ENCODE measurements around the gene RAI2.

GRCh38 chrX:17876135-17876534 lies 15.0 kb upstream of the RAI2 start:
- TF ChIP-seq CTCF (IDR thresholded peaks at IDR 0.05; ENCODE audit: poor library complexity) (no peak), EZH2 (IDR thresholded peaks at IDR 0.05; ENCODE audit: borderline replicate concordance) (no peak), EZH2phosphoT487 (IDR thresholded peaks at IDR 0.05; ENCODE audit: low read depth, severe bottlenecking, unreplicated experiment) (no peak)

Measured in hepatocyte (in vitro differentiated cells).